GM18909 (cell line): Measurements from ENCODE around the gene KIZ.
A peak's percentile ranks its signal among the peaks of the same experiment; 100 is the strongest.
"Not testable (repeated sequence)": the region's sequence is repeated elsewhere in the genome, so short reads cannot be mapped to it uniquely, and the experiment has no call there.

Source experiments
- ATAC-seq: cut with Tn5 transposase; IDR thresholded peaks from one replicate; pipeline ENCODE4 v1.9.1; 2021; ENCODE audit warnings: mild to moderate bottlenecking; ENCODE audit not compliant: unreplicated experiment, poor library complexity

Gene KIZ

DNA sequence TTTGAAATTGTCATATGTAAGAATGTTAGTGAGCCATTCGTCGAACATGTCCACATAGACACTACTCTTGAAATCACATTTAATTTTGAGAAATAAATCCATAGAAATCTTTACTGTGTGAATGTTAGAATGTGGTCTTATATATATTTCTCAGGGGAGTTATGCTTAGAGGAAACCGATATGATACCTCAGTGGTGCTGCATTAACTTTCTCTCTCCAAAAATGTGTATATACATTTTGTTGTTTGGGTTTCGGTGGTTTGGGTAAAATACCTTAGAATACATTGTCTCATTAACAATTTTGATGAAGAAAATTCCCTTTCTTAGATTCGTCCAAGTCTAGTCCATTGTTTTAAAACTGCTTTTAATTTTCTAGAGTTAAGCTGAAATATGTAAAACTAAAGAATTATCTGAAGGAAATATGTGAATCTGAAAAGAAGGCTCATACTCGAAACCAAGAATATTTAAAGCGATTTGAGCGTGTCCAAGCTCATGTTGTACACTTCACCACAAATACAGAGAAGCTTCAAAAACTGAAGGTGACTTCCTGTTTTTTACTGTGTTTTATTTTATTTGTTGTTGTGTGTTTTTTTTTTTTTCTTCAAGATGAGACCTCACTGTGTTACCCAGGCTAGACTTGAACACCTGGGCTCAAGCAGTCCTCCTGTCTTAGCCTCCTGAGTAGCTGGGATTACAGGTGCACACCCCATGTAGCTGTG lies 10.3 kb downstream of the KIZ start:
- no peak for ATAC-seq

DNA sequence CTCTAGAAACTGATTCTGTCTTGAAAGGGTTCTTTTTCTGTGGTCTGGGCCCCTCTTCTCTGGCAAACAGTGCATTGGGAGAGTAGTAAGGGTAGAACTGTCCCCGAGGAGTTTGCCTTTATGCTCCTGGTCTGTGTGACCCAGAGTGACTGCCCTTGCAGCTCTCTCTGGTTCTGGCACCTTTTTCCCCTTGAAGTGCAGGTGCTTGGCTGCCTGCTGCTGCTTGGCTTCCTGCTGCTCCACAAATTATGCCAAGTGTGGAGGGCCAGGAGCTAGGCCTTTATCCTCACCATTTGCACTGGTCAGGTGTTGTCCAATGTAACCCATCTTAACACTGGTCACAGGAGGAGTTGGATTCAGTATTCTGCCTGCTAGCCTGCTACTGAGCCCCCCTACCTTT lies 11.2 kb downstream of the KIZ start:
- no peak for ATAC-seq

DNA sequence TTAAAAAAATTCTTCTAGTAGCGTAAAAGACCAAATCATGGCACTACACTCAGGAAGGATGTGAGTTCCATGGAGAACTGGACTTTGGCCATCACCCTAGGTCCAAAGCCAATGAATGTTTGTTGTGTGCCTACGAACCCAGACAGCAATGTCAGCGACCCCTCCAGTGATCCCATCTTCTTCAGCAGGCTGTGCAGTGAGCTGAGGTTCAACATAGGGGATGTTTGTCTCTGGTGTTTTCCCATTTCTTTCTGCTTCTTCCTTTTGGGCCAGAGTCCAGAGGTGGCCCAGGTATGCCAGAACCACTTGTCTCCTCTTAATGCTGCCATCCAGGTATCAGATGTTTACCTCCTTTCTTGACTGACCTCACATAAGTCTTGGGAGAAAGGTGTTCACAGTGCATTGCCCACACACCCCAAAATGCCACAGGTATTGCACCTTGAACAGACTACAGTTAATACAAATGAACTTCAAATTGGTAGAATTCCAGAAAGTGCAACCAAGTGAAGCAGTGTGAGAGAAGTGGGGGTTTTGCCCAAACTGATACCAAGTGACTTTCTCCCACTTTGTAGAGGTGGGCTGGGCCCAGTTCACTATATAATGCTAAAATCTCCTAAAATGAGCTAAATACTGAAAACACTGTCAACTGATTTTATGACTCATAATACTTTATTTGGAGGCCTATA lies 14.1 kb downstream of the KIZ start:
- no peak for ATAC-seq

DNA sequence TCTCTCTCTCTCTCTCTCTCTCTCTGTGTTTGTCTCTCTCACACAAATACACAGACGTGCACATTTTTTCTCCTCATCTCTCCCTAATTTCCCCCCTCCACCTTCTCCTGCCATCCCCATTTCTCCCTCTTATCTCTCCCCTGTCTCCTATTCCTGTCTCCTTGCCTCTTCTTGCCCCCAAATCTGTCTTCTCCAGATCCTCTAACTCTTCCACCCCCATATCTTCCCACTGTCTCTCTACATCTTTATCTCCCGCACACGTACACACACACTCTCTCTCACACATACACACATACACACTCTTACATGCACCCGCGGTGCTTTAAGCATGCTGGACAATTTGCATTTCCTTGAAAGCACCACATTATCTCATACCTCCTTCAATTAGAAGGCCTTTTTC lies 15.9 kb downstream of the KIZ start:
- no peak for ATAC-seq

DNA sequence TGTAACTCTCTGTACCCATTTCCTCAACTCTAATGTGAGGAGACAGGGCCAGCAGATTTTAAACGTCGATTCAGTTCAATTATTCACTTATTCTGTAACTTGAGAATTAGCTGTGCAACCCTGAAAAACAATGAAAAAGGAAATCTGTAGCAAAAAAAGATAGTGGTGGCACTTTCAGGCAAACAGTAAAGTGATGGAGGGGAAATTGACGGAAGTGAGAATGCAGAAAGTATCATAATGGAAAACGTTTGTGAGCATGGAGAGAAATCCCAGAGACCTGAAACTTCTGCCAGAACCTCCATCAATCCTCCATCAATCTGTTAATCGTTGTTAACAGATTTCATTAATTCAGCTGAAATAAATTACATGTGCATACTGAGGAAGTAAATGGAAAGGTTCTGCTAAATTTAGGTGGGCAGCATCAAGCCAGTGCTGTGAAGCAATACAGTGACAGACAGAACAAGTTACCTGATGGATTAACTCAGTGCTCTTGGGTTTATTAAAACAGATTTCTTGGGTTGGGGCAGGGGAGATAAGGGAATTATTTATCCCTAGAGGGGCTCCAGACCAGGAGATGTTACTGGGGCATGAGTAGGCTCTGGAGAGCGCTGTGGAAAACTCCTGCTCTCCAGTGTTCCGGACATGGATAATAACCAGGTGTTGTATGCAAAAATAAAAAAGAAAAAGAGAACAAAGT lies 17.5 kb downstream of the KIZ start:
- ATAC-seq, result no peak

DNA sequence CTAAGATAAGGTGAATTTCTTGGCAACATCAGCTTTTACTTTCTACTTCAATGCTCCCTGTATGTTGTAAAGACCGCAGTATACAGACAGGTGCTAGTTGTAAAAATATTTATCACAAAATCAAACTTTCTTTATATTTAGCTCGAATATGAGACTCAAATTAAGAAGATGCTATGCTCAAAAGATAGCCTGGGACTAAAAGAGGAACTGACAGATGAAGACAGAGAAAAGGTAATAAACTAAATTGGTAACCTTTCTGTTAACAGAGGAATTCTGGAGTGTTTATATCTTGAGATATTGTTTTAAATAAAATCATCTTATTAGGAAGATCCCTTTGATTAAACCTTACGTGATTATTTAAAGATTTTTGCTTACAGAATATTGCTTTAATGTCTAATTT lies 19.5 kb downstream of the KIZ start:
- no peak for ATAC-seq

DNA sequence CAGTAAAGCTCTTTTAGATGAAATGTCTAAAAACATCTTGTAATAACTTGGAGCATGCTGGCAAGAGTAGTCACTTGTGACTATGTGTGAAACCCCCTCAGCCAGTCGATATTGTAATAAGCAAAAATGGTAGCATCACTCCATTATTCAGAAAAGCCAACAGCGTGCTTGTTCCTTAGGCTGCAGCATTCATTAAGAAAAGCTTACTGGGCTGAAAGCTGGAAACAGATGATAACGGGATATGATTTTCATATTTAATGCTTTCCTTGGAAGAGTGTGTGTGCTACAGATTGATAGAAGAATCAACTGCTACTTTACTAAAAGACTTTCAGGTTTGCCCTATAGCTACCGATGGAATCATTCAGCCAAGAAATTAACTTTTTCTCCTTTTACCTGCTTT lies 20.3 kb downstream of the KIZ start:
- ATAC-seq, result no peak

DNA sequence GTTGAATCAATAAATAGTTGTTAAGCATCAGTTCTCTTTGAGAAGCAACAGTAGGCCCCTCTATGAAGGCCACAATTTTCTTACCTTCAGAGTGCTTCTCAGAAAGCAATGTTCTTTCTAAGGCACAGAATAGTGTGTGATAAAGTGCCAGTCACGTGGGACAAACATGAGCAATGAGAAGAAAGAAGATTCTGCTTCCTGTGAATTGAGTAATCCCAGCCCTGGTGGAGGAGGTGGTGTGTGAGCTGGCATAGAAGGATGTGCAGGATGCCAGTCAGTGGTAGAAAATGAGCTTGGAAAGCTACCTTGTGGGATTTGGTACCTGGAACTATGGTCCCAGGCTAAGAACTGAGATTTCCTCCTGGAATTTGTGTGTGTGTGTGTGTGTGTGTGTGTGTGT lies 21.7 kb downstream of the KIZ start:
- ATAC-seq, result no peak

DNA sequence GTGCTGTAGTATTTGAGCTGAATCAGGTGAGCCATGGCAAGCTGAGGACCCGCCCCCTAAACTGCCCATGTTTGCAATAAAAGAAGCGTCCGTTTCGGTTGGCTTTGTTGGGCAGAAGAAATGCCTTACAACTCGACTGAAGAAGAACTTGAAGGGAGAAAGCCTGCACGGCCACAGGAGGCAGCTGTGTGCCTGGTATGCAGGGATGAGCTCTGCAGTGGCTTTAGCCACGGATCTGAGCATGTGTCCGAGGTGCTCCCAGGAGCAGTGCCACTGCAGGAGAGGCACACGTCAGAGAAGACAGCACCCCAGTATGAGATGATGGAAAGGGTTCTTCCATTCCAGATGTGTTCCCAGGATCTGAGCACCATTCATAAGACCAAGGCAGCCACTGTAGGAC lies 23.5 kb downstream of the KIZ start:
- ATAC-seq, result no peak

DNA sequence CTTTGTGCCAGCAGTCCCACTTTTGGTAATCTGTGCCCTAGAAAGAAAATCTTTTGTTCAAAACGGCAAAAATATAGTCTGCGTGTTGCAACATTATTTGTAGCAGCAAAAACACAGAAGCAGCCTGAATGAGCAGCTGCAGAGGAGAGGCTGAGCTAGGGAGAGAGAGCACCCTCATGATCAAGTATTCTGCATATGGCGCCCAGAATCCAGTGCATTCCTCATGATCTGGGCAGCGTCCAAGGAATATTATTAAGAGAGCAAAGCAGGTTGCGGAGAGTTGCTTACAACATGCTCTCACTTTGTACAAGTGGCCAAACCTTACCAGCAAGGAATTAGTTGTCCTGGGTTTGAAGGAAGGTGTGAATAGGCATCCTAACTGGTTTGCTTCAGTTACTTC lies 25.9 kb downstream of the KIZ start:
- ATAC-seq, result no peak

DNA sequence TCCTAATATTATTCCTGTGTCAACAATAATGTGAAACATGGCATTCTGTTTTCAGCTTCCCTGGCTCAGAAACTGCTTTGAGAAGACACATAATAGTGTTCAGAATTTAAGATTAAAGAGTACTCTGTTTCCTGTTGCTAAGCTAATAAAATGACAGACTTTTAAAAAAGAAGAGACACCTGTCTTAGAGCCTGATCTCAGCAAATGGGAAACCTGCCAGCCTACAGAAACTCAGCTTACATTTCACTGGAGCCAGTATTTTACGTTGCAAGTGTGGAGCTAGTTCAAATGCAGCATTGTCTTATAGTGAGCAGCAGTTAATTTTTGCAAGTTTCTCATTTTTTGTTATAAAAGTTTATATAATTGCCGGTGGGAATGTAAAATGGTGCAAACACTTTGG lies 28.8 kb downstream of the KIZ start:
- no peak for ATAC-seq

DNA sequence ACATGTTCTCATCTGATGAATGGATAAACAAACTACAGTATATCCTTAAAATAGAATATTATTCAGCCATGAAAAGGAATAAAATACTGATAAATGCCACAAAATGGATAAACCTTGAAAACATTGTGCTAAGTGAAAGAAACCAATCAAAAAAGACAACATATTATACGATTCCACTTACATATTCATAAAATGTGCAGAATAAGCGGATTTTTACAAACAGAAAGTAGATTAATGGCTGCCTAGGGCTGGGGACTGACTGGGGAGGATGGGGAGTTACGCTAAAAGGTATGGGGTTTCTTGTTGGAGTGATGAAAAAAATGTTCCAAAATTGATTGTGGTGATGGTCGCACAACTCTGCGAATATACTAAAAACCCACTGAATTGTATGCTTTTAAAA lies 29.4 kb downstream of the KIZ start:
- no peak for ATAC-seq

DNA sequence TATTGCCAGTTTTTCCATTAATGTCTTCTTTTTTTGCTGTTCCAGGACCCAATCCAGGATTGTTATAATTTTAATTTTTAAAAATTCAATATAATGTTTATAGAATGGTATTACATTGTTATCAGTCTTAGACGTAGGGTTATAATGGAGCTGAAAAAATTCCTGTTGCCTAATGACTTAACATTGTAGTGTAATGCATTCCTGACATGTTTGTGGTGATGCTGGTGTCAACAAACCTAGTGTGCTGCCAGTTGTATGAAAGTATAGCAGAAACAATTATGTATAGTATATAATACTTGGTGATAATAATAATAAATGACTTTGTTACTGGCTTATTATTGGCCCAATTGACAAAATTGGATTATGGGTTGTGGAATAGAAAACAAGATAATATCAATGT lies 30.4 kb downstream of the KIZ start:
- no peak for ATAC-seq

DNA sequence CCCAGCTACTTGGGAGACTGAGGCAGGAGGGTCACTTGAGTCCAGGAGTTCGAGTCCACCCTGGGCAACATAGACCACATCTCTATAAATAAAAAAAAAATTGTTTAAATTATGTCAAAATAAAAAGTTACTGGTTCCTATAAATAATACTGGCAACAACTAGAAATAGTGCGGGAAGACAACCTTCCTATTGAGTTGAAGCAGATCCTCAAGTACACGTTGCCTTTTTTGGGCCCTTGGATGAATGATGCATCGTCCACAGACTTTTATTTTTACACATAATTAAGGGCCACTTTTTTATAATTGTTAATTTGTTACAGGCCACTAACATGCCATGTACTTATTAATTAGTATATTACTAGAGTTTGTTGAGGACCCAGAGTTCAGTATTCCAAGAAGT lies 31.1 kb downstream of the KIZ start:
- no peak for ATAC-seq

DNA sequence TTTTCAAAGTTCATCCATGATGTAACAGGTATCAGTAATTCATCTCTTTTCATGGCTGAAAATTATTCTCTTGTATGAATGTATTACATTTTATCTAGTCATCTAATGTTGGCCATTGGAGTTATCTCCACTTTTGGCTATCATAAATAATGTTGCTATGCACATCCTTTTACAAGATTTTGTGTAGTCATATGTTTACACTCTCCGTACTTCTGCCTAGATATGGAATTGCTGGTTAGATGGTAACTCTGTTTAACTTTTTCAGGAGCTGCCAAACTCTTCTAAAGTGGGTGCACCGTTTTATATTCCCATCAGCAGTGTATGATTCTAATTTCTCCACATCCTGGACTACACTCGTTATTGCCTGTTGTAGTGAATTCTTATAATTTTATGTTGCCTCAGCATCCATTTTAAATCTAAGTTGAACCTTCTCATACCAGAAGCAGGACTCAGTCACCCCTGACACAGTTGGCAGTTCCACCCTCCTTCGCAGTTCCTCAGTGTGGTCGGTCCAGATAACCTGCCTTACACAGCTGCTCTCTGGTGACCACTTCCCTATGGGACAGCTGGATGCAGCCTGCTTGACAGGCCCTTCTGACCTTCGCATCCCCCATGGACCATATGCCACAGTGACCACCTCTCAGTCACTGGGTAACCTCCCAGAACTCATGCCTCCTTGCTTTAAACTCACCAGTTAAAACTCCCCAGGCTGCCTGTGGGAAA lies 33.9 kb downstream of the KIZ start:
- no peak for ATAC-seq

DNA sequence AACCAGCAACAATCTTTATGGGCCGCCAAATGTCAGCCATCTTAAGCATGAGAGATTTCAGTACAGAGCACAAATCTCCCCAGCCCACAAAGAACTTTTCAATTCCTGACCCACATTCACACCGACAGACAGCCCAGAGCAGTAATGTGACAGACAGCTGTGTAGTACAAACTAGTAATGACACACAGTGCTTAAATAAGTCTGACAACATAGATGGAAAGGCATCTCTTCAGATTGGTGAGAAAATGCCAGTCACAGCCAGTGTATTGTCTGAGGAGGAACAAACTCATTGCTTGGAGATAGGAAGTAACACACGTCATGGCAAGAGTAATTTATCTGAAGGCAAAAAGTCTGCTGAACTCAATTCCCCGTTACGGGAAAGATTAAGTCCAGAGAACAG lies 36.0 kb downstream of the KIZ start:
- ATAC-seq, result no peak

DNA sequence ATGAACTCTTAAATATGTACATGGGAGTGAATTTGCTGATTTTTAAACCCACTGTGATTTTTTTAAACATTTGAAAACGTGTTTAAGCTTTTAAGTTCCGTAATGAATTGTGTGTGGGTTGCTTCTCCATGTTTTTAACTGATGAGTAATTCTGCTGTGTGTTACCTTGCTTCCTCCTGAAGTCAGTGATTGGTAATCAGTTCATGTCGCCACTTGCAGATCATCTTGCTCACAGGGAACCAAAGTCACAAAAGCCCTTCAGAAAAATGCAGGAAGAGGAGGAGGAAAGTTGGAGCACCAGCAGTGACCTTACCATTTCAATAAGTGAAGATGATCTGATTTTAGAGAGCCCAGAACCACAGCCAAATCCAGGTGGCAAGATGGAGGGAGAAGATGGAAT lies 36.7 kb downstream of the KIZ start:
- no peak for ATAC-seq

DNA sequence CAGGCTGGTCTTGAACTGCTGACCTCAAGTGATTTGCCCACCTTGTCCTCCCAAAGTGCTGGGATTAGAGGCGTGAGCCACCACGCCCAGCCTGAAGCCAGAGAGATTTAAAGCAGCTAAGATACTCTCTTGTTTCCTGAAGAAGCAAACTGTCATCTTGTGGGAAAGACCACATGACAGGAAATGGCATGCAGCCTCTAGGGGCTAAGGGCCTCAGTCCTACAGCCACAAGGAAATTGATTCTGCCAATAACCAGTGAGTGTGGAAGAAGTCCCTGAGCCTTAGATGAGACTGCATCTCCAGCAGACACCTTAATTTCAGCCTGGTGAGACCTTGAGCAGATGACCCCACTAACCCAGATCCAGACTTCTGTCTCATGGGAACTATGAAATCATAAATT lies 40.9 kb downstream of the KIZ start:
- ATAC-seq, result peak; percentile 74

DNA sequence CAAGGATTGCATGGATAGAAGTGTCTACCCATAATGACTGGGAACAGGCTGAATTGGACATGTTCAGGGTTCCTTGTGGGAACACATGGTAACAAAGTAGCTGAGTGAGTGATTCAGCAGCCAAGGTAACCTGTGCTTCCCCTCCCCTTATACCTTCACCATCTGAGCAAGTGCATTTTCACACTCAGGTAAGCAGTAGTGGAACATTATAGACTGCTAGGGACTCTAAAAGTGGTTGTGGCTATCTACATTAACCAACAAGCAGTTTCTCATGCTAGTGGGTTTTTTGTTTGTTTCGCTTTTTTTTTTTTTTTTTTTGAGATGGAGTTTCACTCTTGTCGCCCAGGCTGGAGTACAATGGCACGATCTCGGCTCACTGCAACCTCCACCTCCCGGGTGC lies 41.4 kb downstream of the KIZ start:
- peak; percentile 78 for ATAC-seq

DNA sequence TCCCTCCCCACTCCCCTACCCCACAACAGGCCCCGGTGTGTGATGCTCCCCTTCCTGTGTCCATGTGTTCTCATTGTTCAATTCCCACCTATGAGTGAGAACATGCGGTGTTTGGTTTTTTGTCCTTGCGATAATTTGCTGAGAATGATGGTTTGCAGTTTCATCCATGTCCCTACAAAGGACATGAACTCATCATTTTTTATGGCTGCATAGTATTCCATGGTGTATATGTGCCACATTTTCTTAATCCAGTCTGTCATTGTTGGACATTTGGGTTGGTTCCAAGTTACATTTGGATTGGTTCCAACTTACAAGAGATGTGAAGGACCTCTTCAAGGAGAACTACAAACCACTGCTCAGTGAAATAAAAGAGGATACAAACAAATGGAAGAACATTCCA lies 42.2 kb downstream of the KIZ start:
- ATAC-seq, result not testable (repeated sequence)

DNA sequence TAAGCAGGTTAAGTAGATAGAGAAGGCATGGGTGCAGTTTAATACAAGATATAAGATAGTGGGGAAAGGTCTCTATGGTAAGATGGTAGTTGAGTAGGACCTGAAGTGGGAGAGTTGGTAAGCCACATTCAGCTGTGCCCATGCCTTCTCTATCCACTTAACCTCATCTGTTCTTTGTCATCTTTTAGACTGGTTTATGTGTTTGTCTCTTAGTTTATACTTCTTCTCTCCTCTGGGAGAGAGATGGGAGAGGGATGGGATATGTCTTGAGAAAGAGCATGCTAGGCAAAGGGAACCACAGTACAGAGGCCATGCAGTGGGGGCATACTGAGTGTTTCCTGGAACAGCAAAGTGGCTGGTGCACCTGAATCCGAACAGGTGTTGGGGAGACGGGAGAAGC lies 46.7 kb downstream of the KIZ start:
- no peak for ATAC-seq
